Left renal pelvis (tissue), 4 donors: Measurements from ENCODE around the gene SPDL1. TPM values are rescaled to one million over a fixed set of nuclear protein-coding genes. Genes with fewer than 3 reads are reported as not detected.

Source experiments
- polyA plus RNA-seq, 4 donors: library from polyadenylated mRNA; unstranded; fragments of 120-200 nt; gene quantifications; one replicate each; pipeline ENCODE4 v1.2.1, GENCODE V29; 2013; ENCODE audit not compliant: insufficient read length in 4 of 4

Gene SPDL1
- polyA plus RNA-seq, 4 donors, result 30.3 to 44.1 (median 36.2) TPM

Other genes starting within 250 kb of the SPDL1 start
- 1 to 10 TPM; 2.7 to 5.8 (median 3.0) TPM for gene DOCK2, start 53.5 kb downstream of the SPDL1 start, polyA plus RNA-seq